HG03139 (cell line): ENCODE data around the gene POFUT1.

Experiments used
- ATAC-seq: cut with Tn5 transposase; IDR thresholded peaks from one replicate; pipeline ENCODE4 v1.9.1; 2021; ENCODE audit not compliant: unreplicated experiment

The POFUT1 gene

DNA sequence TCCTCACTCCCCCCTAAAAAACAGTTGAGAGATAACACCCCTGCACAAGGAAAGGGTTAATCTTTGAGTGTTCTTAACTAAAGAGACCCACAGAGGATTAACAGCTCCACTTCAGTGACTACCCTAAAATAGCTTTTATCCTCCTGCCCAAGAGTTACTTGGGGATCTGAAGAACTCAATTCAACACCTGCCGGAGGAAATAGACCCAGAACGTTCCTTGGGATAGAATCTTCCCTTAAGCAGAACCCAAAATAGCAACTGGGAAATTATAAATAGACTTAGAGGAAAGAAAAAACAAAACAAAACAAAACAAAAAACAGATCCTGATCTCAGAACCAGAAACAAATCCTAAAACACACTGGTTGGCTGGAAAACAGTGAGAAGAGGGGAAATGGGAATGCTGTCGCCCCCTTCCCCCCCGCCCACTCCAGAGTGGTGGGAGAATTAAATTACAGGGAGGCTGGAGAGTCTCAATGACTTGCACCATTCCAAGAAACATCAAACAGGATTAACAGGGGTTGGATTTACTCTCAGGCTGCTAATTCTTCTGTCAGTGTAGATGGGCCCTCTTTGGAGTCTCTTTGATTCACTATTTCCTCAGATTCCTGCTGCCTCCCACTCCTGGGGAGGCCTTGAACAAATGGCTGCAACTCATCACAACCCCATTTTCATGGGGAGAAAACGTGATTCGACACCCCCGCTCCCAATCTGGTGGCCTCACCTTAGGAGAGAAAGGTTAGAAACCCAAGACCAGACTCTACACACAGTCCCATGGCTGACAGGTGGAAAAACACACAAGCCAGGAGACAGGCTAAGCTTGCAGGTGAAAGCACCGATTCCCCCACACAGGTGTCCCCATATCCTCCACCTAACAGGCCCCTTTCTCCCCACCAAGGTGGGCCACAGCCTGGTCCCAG lies 1.6 kb upstream of the POFUT1 start:
- no peak for ATAC-seq

DNA sequence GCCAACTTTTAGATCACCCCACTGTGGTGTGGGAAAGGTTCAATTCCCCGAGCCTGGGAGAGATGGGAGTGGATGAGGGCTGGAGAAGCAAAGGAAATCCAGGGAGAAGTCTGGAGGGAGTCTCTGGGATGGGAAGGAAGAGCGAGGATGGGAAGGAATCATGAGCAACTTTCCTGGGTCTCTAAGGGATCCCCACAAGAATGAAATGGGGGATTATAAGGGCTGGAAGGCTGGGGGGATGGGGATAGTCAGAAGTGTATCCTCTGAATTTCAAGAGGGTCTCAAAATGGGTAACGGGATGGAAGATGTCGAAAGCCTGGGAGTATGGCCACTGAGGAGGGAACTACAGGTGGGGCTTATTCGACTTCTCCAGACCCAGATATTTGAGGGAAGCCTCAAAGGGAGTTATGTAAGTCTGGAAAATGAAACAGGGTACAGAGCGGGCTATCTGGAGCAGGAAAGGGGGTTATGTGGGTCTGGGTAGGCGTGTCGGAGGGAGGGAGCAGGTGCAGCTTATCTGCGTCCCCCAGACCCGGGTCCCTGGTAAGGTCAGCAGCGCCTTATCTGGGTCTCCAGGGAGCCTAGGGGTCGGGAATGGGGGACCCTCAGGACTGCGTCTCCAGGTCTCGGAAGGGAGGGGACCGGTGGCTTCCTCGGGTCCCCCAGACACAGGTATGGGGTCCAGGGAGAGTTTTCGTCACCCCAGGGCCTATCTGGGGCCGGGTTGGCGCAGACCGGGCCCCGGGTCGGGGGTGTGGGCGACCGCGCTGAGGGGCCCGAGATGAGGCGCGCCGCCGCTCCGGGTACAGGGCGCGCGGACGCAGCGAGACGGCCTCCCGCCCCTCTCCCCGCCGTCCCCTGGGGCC lies 687 bp upstream of the POFUT1 start:
- no peak for ATAC-seq

DNA sequence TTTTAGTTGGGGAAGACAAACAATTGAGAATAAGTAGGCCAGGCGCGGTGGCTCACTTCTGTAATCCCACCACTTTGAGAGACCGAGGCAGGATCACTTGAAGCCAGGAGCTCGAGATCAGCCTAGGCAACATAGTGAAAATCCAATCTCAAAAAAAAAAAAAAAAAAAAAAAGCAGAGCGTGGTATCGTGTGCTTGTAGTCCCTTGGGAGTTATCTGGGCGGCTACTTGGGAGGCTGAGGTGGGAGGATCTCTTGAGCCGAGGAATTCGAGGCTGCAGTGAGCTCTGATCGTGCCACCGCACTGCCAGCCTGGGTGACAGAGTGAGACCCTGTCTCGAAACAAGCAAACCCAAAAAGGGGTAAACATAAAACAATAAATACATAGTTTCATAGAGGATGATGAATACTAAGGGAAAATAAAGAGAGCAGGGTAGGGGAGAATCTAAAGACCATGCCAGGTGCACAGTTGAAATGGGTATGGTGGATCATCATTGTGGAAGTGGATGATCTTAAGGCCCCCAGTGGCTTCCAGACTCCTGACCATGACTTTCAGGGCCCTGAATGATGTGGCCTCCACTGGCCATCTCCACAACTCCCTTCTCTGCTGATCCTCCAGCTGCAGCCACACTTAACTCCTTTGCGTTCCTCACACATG lies 947 bp downstream of the POFUT1 start:
- ATAC-seq, result no peak

DNA sequence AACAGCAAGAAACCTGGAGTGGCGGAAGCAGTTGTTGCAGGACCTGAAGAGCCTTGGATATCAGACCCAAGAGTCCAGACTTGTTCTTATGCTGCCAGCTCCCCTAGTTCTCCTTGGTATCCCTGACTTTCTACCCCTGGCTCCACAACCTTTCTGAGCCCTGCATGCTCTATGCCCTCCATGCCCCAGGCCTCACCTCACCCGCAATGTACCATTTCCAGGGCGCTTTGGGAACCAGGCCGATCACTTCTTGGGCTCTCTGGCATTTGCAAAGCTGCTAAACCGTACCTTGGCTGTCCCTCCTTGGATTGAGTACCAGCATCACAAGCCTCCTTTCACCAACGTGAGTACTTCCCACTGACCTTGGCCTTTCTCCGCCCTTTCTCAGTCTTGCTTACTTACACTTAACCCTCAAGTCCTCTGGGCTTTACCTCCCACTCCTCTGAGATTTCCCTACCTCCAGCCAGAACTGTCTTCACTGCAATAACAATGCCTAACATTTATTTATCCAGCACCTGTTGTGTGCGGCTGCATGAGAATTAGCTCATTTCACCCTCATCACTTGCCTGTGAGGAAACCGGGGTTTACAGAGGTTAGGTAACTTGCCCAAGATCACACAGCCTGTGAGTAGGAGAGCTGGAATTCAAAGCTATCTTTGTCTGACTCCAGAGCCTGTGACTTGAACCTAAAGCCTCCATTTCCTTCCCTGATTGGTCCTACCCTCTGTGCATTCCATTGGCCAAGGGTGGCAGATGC lies 2.3 kb downstream of the POFUT1 start:
- ATAC-seq, result no peak

DNA sequence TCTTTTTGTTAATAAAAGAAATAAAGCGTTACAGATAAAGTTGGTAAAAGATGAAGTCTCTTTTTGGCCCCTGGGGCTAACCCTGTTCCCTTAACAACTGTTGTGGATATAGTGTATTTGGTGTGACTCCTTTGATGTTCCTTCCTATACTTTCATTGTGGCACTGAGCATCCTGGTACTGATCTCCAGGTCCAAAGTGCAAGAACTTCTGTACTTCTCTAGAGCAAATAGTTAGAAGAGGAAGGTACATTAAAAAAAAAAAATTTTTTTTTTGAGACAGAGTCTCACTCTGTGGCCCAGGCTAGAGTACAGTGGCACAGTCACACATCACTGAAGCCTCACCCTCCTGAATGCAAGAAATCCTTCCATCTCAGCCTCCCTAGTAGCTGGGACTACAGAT lies 6.2 kb downstream of the POFUT1 start:
- no peak for ATAC-seq

DNA sequence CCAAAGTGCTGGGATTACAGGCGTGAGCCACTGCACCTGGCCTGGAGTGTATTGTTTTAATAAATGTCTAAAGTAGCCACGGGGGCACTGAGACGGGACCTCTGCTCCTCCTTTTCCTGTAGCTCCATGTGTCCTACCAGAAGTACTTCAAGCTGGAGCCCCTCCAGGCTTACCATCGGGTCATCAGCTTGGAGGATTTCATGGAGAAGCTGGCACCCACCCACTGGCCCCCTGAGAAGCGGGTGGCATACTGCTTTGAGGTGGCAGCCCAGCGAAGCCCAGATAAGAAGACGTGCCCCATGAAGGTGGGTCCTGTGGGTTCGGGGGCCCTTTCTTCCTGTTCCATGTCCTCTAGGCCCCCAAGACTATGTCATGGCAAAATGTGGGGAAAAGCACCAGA lies 7.5 kb downstream of the POFUT1 start:
- ATAC-seq, result no peak

DNA sequence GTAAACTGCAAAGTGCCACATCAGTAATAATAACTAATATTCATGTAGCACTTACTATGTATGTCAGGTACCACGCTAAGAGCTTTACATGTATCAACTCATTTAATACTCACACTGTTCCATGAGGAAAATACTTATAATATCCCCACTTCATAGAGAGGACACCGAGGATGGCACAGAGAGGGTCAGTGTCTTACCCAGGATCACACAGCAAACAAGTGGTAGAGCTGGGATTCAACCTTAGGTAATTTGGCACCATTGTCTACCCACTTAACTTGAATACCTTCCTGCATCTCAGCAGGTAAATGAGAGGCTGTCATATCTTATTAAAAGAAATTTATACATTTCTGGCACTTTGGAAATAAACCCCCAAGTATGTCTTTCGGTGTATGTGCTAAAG lies 8.0 kb downstream of the POFUT1 start:
- ATAC-seq, result no peak

DNA sequence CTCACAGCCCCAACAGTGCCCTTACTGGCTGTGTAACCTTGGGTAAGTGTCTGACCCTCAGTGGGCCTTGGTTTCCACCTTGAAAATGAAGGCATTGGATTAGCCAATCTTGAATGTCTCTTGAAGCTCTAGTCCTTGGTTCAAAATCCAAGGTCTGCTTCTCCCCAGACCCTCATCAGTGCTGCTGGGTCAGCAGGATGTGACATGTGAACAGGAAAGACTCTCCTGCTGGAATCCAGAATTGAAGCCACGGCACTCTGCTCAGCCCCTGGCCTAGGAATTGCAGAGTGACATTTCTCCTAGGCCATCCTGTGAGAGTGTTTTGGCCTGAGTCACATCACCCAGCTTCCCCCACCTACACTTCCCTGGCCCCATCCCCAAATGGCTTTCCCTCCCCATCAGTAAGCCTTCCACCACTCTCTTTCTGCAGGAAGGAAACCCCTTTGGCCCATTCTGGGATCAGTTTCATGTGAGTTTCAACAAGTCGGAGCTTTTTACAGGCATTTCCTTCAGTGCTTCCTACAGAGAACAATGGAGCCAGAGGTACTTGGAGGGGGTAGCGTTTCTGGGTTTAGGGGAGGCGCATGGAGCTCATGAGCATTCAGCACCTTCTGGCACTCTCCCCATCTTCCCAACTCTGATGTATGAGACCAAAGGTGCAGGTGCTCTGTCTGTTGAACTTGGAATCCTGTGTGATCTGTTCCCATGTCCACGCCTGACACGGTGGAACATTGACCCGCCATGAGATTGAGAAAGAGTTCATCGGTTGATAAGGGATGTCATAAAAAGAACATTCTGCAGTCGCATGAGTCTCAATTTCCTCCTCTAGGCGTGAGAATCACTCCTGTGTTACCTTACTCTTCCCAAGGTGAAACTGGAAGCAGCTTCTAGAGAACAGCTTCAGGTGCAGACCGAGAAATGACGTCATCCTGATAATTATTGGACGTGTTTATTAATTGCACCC lies 8.8 kb downstream of the POFUT1 start:
- ATAC-seq, result no peak

DNA sequence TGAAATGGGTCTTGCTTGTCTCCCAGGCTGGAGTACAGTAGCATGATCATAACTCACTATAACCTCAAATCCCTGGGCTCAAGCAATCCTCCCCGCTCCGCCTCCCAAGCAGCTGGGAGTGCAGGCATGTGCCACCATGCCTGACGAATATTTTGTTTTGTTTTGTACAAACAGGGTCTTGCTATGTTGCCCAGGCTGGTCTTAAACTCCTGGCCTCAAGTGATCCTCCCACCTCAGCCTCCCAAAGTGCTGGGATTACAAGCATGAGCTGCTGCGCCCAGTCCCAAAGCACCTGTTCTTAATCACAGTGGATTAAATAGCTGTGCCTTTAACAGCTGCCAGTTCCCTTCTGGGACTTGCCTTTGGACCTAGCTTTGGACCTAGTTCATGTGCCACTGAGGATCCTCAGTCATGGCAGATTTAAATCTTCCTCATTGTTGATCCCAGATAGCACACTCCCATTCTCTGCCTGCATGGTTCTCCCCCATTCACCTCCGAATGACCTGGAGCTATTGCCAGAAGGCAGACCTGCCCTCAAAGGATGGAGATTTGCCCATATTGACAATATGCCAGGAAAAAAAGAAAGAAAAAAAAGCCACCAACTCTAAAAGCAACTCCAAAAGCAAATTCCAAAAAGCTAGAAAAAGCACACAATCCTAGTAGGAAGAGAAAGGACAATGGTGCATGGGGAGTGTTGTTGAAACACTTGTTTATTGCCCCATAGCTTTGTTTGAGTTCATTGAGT lies 10.6 kb downstream of the POFUT1 start:
- no peak for ATAC-seq

DNA sequence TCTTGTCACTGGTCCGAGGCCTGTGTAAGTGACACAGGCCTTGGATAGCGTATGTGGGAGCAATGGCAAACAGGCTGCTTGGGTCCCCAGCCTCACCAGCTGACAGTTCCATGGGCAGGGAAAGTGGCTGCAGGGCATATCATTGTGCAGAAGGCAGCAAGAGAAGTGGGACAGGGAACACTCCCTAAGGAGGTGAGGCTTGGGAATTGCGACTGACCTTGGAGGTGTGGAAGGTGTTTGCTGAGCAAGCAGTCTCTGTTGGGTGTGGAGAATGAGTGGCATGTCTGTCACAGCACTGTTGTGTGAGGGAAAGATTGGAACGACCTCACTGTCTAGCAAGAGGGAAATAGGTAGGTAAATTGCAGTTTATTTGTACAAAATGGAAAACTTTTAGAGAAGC lies 16.8 kb downstream of the POFUT1 start:
- ATAC-seq, result no peak

DNA sequence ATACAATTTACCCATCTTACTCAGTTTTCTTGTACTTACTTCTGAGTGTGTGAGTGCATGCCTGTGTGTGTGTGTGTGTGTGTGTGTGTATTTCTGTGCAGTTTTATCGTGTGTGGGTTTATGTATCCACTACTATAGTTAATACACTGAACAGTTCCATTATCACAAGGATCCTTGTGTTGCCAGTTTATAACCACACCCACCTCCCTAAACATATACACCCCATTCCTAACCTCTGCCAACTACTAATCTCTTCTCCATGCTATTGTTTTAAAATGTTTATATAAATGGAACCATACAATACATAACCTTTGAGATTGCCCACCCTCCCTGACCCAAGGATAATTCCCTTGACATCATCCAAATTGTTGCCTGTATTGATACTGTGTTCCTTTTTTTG lies 18.7 kb downstream of the POFUT1 start:
- no peak for ATAC-seq

DNA sequence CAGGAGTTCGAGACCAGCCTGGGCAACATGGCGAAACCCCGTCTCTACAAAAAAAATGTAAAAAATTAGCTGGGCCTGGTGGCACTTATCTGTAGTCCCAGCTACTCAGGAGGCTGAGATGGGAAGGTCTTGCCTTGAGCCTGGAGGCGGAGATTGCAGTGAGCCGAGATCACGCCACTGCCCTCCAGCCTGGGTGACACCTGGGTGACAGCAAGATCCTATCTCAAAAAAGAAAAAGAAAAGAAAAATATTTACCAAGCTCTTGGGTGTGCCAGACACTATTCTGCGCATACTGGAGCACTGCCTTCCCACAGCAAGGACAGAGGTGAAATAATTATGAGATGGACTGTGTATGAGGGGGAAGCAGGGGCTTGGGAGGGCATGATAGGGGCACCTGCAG lies 19.6 kb downstream of the POFUT1 start:
- no peak for ATAC-seq

DNA sequence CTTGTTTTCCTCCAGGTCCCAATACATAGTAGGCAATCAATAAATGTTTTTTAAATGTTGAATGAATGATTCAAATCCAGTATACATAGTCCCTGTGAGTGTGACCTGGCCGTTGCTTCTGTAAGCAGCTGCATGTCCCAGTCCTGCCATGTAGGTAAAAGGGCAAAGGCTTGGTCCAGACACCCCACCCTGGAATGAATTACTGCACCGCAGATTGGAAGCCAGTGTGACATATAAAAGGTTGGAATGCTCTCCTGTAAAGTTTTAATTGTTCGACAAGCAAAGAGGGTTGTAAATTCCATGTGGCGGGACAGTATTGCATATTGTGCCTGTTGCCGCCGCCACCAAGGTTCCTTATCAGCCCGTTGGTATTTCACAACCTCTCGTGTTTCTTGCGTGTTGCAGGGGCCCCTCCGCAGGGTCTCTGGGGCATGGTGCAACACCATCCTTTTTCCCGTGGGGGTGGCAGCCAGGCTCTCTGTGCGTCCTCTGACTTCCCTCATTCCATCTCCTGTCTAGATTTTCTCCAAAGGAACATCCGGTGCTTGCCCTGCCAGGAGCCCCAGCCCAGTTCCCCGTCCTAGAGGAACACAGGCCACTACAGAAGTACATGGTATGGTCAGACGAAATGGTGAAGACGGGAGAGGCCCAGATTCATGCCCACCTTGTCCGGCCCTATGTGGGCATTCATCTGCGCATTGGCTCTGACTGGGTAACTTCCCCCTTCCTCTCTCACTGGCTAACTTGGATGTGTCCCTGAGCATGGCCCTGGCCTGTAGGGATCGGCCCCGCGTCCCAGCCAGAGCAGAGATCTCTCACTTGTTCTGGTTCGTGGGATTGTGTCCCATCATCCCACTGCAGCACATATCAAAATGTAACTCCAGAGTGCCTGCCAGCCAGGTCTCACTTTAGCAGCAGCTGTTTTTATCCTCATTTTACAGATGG lies 20.3 kb downstream of the POFUT1 start:
- ATAC-seq, result no peak

DNA sequence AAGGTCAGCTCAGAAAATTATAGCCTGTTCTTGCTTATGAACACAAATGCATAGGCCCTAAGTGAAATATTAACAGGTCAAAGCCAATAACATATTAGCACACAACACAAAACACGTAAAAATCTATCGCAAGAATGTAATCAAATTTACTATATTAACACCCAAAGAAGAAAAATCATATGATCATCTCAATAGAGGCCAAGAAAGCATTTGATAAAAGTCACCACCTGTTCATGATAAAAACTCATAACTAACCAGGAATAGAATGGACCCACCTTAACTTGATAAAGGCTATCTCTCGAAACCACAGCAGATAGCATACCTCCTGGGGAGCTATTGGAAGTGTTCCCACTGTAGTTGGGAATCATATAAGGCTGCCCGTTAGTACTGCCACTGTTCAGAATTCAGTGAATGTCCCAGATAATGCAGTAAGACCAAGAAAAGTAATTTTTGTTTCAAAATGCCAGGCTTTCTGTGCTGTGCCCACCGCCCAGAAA lies 21.6 kb downstream of the POFUT1 start:
- no peak for ATAC-seq

DNA sequence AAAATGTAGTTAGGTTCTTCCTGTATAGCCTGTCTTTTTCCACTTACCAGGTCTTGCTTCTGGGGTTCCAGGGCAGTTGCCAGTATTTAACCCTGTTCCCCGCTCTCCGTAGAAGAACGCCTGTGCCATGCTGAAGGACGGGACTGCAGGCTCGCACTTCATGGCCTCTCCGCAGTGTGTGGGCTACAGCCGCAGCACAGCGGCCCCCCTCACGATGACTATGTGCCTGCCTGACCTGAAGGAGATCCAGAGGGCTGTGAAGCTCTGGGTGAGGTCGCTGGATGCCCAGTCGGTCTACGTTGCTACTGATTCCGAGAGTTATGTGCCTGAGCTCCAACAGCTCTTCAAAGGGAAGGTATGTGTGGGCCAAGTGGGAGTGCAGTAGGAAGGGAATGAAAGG lies 23.0 kb downstream of the POFUT1 start:
- no peak for ATAC-seq

DNA sequence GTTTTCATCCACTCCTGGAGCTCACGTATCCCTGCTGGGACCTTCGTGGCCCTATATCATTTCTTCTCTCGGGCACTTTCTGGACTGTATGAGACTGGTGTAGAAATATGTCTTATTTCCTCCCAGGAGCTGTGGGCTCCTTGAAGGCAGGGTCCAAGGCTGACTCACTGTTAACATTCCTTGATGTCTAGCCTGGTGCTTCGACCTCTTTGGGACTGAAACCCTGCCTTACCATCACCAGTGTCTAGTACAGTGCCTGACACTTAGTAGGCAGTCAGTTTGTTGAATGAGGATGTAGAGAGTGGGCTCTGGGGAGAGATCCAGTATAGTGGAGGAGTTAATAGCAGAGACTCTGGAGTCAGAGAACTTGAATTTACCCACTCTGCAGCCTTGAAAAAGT lies 23.6 kb downstream of the POFUT1 start:
- no peak for ATAC-seq

DNA sequence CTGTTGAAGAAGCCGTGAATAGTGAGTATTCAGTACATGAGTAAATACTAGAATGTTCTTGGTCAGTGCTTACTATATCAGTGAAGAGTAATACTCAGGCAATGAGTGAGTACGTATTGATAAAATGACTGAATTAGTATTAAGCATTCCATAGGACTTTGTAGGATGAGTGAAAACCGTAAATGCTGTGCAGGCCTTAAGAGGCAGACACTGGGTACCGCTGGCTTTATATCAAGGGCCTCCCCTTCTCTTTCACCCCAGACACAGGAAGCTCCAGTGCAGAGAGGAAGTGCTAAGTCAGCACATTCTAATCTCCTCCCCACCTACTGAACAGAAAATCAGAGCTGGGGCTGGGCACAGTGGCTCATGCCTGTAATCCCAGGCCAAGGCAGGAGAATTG lies 24.2 kb downstream of the POFUT1 start:
- ATAC-seq, result no peak
